GM19240 (cell line): Measurements from ENCODE around the gene ACAP2.
"Not testable (repeated sequence)": the region's sequence is repeated elsewhere in the genome, so short reads cannot be mapped to it uniquely, and the experiment has no call there.

ENCODE experiments used
- DNase-seq: peaks from one replicate; pipeline ENCODE4 v3.0.0; 2011; ENCODE audit warnings: low spot score; ENCODE audit not compliant: insufficient read length

ACAP2 gene

GRCh38 chr3:195290643-195291042, 152.2 kb downstream of the ACAP2 start:
- DNase-seq, result not testable (repeated sequence)

- no peak for DNase-seq
These were observed 156.5 kb downstream of the ACAP2 start for GRCh38 chr3:195286115-195286872.

GRCh38 chr3:195285372-195285771, 157.4 kb downstream of the ACAP2 start:
- no peak for DNase-seq

- no peak for DNase-seq
These were observed 158.0 kb downstream of the ACAP2 start for GRCh38 chr3:195284842-195285241.

GRCh38 chr3:195282961-195283360, 159.9 kb downstream of the ACAP2 start:
- DNase-seq, result no peak

- no peak for DNase-seq
These were observed 168.4 kb downstream of the ACAP2 start for GRCh38 chr3:195274259-195274966.

- peak; percentile 61 for DNase-seq
These were observed 171.2 kb downstream of the ACAP2 start for GRCh38 chr3:195271410-195272243.

GRCh38 chr3:195270817-195271409, 171.9 kb downstream of the ACAP2 start, which contains the start of gene XXYLT1:
Gene XXYLT1 (minus strand): TSS chr3:195271159. CDS start chr3:195271058, 101 bp downstream.
- DNase-seq, result peak; percentile 60

- no peak for DNase-seq
These were observed 172.6 kb downstream of the ACAP2 start for GRCh38 chr3:195270079-195270816.

GRCh38 chr3:195269375-195270078, 173.3 kb downstream of the ACAP2 start:
- no peak for DNase-seq

- no peak for DNase-seq
These were observed 174.1 kb downstream of the ACAP2 start for GRCh38 chr3:195268576-195269309.

GRCh38 chr3:195267096-195267495, 175.7 kb downstream of the ACAP2 start:
- DNase-seq, result no peak

GRCh38 chr3:195266428-195266827, 176.4 kb downstream of the ACAP2 start:
- DNase-seq, result no peak

GRCh38 chr3:195265363-195265976, 177.3 kb downstream of the ACAP2 start:
- DNase-seq, result no peak

- DNase-seq, result no peak
These were observed 178.8 kb downstream of the ACAP2 start for GRCh38 chr3:195263925-195264600.

- no peak for DNase-seq
These were observed 179.5 kb downstream of the ACAP2 start for GRCh38 chr3:195263193-195263924.

- DNase-seq, result no peak
These were observed 180.9 kb downstream of the ACAP2 start for GRCh38 chr3:195261925-195262324.
